ENCODE data around the gene ZNF776.
"Not testable (repeated sequence)": the region's sequence is repeated elsewhere in the genome, so short reads cannot be mapped to it uniquely, and the experiment has no call there.

The ZNF776 gene

GRCh38 chr19:57712222-57712621 lies 34.4 kb upstream of the ZNF776 start:
- DNase-seq: no peak
- no peak for TF ChIP-seq CTCF (IDR thresholded peaks at IDR 0.05; ENCODE audit: low read depth, low read length)
- peaks cover 7% of the 10 kb centered on the region; the same call in 1 of the 2 replicates for H3K36me3 ChIP-seq
- no peaks in the 10 kb centered on the region for H3K4me1 ChIP-seq
- H3K27me3 ChIP-seq: no peaks in the 10 kb centered on the region
- H3K4me3 ChIP-seq (ENCODE audit: low read depth, low read length): no peak overlapping the region
- no peaks in the 10 kb centered on the region for H3K9me3 ChIP-seq

- TF ChIP-seq CTCF (IDR thresholded peaks at IDR 0.05; ENCODE audit: low read depth, low read length): no peak
- Histone ChIP-seq H3K36me3 (peaks cover 36% of the 10 kb centered on the region), H3K27me3 (no peaks in the 10 kb centered on the region), H3K9me3 (peaks cover 3% of the 10 kb centered on the region; the same call in 1 of the 2 replicates), H3K4me1 (no peaks in the 10 kb centered on the region), H3K4me3 (ENCODE audit: low read depth, low read length) (no peak overlapping the region)
- no peak for DNase-seq
Observed at GRCh38 chr19:57719424-57719823, 27.2 kb upstream of the ZNF776 start.

GRCh38 chr19:57719901-57720519 lies 26.6 kb upstream of the ZNF776 start:
- Histone ChIP-seq H3K9me3 (peaks cover 3% of the 10 kb centered on the region; the same call in 1 of the 2 replicates), H3K4me3 (ENCODE audit: low read depth, low read length) (no peak overlapping the region), H3K4me1 (no peaks in the 10 kb centered on the region), H3K27me3 (no peaks in the 10 kb centered on the region), H3K36me3 (peaks cover 36% of the 10 kb centered on the region)
- TF ChIP-seq CTCF (IDR thresholded peaks at IDR 0.05; ENCODE audit: low read depth, low read length): no peak
- no peak for DNase-seq

GRCh38 chr19:57720878-57721277 lies 25.7 kb upstream of the ZNF776 start:
- no peaks in the 10 kb centered on the region for H3K4me1 ChIP-seq
- no peaks in the 10 kb centered on the region for H3K27me3 ChIP-seq
- TF ChIP-seq CTCF (IDR thresholded peaks at IDR 0.05; ENCODE audit: low read depth, low read length): no peak
- H3K36me3 ChIP-seq: peaks cover 36% of the 10 kb centered on the region
- H3K9me3 ChIP-seq: peaks cover 3% of the 10 kb centered on the region; the same call in 1 of the 2 replicates
- no peak for DNase-seq
- H3K4me3 ChIP-seq (ENCODE audit: low read depth, low read length): no peak overlapping the region

GRCh38 chr19:57738320-57738719 lies 8.3 kb upstream of the ZNF776 start:
- not testable (repeated sequence) for H3K4me3 ChIP-seq (ENCODE audit: low read depth, low read length); H3K4me1 ChIP-seq; H3K36me3 ChIP-seq; H3K9me3 ChIP-seq; H3K27me3 ChIP-seq
- DNase-seq: peak; percentile 53
- TF ChIP-seq CTCF (IDR thresholded peaks at IDR 0.05; ENCODE audit: low read depth, low read length): peak; percentile 50

GRCh38 chr19:57738770-57739169 lies 7.8 kb upstream of the ZNF776 start:
- H3K9me3 ChIP-seq, H3K27me3 ChIP-seq, H3K4me1 ChIP-seq: not testable (repeated sequence)

More at GRCh38 chr19:57738770-57739169, 7.8 kb upstream of the ZNF776 start:
- not testable (repeated sequence) for DNase-seq; H3K36me3 ChIP-seq; H3K4me3 ChIP-seq (ENCODE audit: low read depth, low read length)
